ENCODE results near the gene SPOCK2. TPM values are rescaled to one million over a fixed set of nuclear protein-coding genes. Genes with fewer than 3 reads are reported as not detected.

The SPOCK2 gene
- total RNA-seq, 1 donor = under 0.01 TPM

GRCh38 chr10:72065439-72066025, 22.8 kb downstream of the SPOCK2 start:
- peak; percentile 56 for DNase-seq (ENCODE audit: low read depth)
- H3K4me3 ChIP-seq (ENCODE audit: low read depth, low read length) = no peak overlapping the region
- TF ChIP-seq, protein P1, sequence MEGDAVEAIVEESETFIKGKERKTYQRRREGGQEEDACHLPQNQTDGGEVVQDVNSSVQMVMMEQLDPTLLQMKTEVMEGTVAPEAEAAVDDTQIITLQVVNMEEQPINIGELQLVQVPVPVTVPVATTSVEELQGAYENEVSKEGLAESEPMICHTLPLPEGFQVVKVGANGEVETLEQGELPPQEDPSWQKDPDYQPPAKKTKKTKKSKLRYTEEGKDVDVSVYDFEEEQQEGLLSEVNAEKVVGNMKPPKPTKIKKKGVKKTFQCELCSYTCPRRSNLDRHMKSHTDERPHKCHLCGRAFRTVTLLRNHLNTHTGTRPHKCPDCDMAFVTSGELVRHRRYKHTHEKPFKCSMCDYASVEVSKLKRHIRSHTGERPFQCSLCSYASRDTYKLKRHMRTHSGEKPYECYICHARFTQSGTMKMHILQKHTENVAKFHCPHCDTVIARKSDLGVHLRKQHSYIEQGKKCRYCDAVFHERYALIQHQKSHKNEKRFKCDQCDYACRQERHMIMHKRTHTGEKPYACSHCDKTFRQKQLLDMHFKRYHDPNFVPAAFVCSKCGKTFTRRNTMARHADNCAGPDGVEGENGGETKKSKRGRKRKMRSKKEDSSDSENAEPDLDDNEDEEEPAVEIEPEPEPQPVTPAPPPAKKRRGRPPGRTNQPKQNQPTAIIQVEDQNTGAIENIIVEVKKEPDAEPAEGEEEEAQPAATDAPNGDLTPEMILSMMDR (IDR thresholded peaks at IDR 0.05; ENCODE audit: insufficient read depth, low read depth, low read length) = no peak

- no peak for DNase-seq (ENCODE audit: low read depth)
- TF ChIP-seq, protein P1 (IDR thresholded peaks at IDR 0.05; ENCODE audit: insufficient read depth, low read depth, low read length) = no peak
- H3K4me3 ChIP-seq (ENCODE audit: low read depth, low read length) = no peak overlapping the region
Observed at GRCh38 chr10:72063703-72064391, 24.5 kb downstream of the SPOCK2 start.

- no peak overlapping the region for H3K4me3 ChIP-seq (ENCODE audit: low read depth, low read length)
- TF ChIP-seq, protein P1 (IDR thresholded peaks at IDR 0.05; ENCODE audit: insufficient read depth, low read depth, low read length) = no peak
- no peak for DNase-seq (ENCODE audit: low read depth)
Observed at GRCh38 chr10:72062832-72063702, 25.3 kb downstream of the SPOCK2 start.

DNA sequence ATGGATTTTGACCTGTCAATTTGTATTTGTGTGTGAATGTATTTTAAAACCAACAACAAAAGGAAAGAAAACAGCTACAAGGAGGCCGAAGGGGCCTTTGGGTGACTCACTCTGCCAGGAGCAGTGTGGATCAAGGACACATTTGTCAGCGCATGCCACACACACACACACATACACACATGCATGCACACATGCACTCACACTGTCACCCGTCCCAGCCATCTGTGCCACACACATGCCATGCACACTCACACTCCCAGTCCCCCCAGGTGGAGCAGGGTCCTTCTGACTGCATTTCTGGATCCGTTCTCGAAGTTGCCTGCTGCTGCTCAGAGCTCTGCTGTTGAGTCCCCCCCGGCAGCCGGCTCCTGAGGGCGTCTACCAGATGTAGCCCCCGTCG, 26.0 kb downstream of the SPOCK2 start:
- no peak overlapping the region for H3K4me3 ChIP-seq (ENCODE audit: low read depth, low read length)
- no peak for DNase-seq (ENCODE audit: low read depth)
- TF ChIP-seq, protein P1 (IDR thresholded peaks at IDR 0.05; ENCODE audit: insufficient read depth, low read depth, low read length) = no peak

- TF ChIP-seq, protein P1 (IDR thresholded peaks at IDR 0.05; ENCODE audit: insufficient read depth, low read depth, low read length) = no peak
- DNase-seq (ENCODE audit: low read depth) = no peak
Observed at GRCh38 chr10:72061930-72062329, 26.4 kb downstream of the SPOCK2 start.

DNA sequence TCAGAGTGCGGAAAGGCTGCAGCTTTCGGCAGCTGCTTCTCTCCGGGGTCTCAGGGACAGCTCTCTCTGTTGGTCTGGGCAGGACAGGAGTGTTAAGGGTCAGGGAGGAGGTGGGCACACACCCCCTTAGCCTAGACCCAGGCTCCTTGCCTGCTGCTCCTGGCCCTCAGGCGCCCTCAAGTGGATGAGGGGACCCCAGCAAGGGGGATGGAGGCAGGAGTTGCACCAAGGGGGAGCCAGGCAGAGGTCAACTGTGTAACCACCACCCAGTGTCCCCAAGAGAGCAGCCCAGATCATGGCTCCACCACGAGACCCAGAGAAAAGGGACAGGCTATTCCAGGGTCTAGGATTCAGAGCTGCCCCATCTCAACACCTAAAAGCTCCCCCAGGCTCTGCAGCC, 26.9 kb downstream of the SPOCK2 start:
- no peak overlapping the region for H3K4me3 ChIP-seq (ENCODE audit: low read depth, low read length)
- TF ChIP-seq, protein P1 (IDR thresholded peaks at IDR 0.05; ENCODE audit: insufficient read depth, low read depth, low read length) = peak; percentile 35
- no peak for DNase-seq (ENCODE audit: low read depth)

More at GRCh38 chr10:72061930-72062329, 26.4 kb downstream of the SPOCK2 start:
- no peak overlapping the region for H3K4me3 ChIP-seq (ENCODE audit: low read depth, low read length)
